ENCODE measurements around the gene CPLX3.

The CPLX3 gene

GRCh38 chr15:74804935-74805334 is 21.5 kb upstream of the CPLX3 start:
- DNase-seq = no peak

GRCh38 chr15:74807282-74807681 is 19.1 kb upstream of the CPLX3 start:
- DNase-seq = no peak

GRCh38 chr15:74808078-74808839 is 18.2 kb upstream of the CPLX3 start:
- DNase-seq = no peak

GRCh38 chr15:74808840-74809229 is 17.6 kb upstream of the CPLX3 start:
- no peak for DNase-seq

GRCh38 chr15:74809242-74809641 is 17.2 kb upstream of the CPLX3 start:
- DNase-seq = no peak

- DNase-seq = no peak
Observed at GRCh38 chr15:74809956-74810355, 16.5 kb upstream of the CPLX3 start.

- DNase-seq = no peak
Observed at GRCh38 chr15:74812533-74812932, 13.9 kb upstream of the CPLX3 start, which contains the start of gene LMAN1L. TSS of gene LMAN1L (plus strand) at chr15:74812835. CDS start at chr15:74812855, 20 bp downstream.

- DNase-seq = no peak
Observed at GRCh38 chr15:74815121-74815934, 11.1 kb upstream of the CPLX3 start.

GRCh38 chr15:74815961-74816360 is 10.5 kb upstream of the CPLX3 start:
- DNase-seq = no peak

- no peak for DNase-seq
Observed at GRCh38 chr15:74816624-74817369, 9.6 kb upstream of the CPLX3 start.

GRCh38 chr15:74817370-74817737 is 9.1 kb upstream of the CPLX3 start:
- DNase-seq = no peak

- DNase-seq = no peak
Observed at GRCh38 chr15:74820056-74820455, 6.4 kb upstream of the CPLX3 start.

- DNase-seq = no peak
Observed at GRCh38 chr15:74821091-74821789, 5.2 kb upstream of the CPLX3 start.

- no peak for DNase-seq
Observed at GRCh38 chr15:74821790-74822158, 4.7 kb upstream of the CPLX3 start.

- no peak for DNase-seq
Observed at GRCh38 chr15:74822233-74822632, 4.2 kb upstream of the CPLX3 start.

GRCh38 chr15:74823324-74823723 is 3.1 kb upstream of the CPLX3 start:
- DNase-seq = no peak

- no peak for DNase-seq
Observed at GRCh38 chr15:74824976-74825375, 1.5 kb upstream of the CPLX3 start.

GRCh38 chr15:74825866-74826265 is 561 bp upstream of the CPLX3 start:
- no peak for DNase-seq

- DNase-seq = no peak
Observed at GRCh38 chr15:74826921-74827320, 494 bp downstream of the CPLX3 start.

GRCh38 chr15:74827614-74828013 is 1.2 kb downstream of the CPLX3 start:
- no peak for DNase-seq

- no peak for DNase-seq
Observed at GRCh38 chr15:74828835-74829234, 2.4 kb downstream of the CPLX3 start.

GRCh38 chr15:74829486-74829885 is 3.1 kb downstream of the CPLX3 start:
- no peak for DNase-seq

GRCh38 chr15:74829991-74830390 is 3.6 kb downstream of the CPLX3 start:
- no peak for DNase-seq

Data from hematopoietic multipotent progenitor cell treated with erythropoietin and hydrocortisone succinate and interleukin-3 and kit ligand, for 6 days (in vitro differentiated cells).